GM23338 (cell line): ENCODE results near the gene ADD1. TPM values are rescaled to one million over a fixed set of nuclear protein-coding genes. Genes with fewer than 3 reads are reported as not detected.
A peak's percentile ranks its signal among the peaks of the same experiment; 100 is the strongest.

ENCODE experiments used
- ATAC-seq: fragments of 200-7000 bp; cut with Tn5 transposase; 3 replicates; pipeline ENCODE4 v1.9.1; 2020
- DNase-seq: peaks from one replicate; pipeline ENCODE4 v3.0.0-alpha.2; 2015; ENCODE audit warnings: low spot score
- H2AFZ ChIP-seq: fragments of 200-600 bp; sonication (generic); 2 replicates; pipeline ENCODE4 v1.8.0; 2016; ENCODE audit warnings: antibody characterized with exemption, mild to moderate bottlenecking, moderate library complexity
- H3F3A ChIP-seq: fragments of 200-600 bp; sonication (generic); replicated peaks from 2 replicates; pipeline ENCODE4 v1.8.0; 2017; ENCODE audit warnings: antibody characterized with exemption, mixed run types, low read depth
- H3K27ac ChIP-seq: fragments of 200-600 bp; sonication (generic); 2 replicates; pipeline ENCODE4 v1.6.1; 2016; ENCODE audit warnings: low read depth
- H3K27me3 ChIP-seq: fragments of 200-600 bp; sonication (generic); 2 replicates; pipeline ENCODE4 v1.8.0; 2016; ENCODE audit warnings: mild to moderate bottlenecking, mixed run types, moderate library complexity; ENCODE audit not compliant: insufficient read depth
- H3K36me3 ChIP-seq: fragments of 200-600 bp; sonication (generic); 2 replicates; pipeline ENCODE4 v1.8.0; 2016; ENCODE audit warnings: mild to moderate bottlenecking; ENCODE audit not compliant: insufficient read depth
- H3K4me1 ChIP-seq: fragments of 200-600 bp; sonication (generic); 2 replicates; pipeline ENCODE4 v1.8.0; 2016; ENCODE audit warnings: mild to moderate bottlenecking, moderate library complexity; ENCODE audit not compliant: insufficient read depth
- H3K4me2 ChIP-seq: fragments of 200-600 bp; sonication (generic); 2 replicates; pipeline ENCODE4 v1.7.1; 2017; ENCODE audit warnings: mixed run types
- H3K4me3 ChIP-seq: fragments of 200-600 bp; sonication (generic); 2 replicates; pipeline ENCODE4 v1.6.1; 2016; ENCODE audit warnings: mixed run types
- H3K79me2 ChIP-seq: fragments of 200-600 bp; sonication (generic); replicated peaks from 2 replicates; pipeline ENCODE4 v1.8.0; 2017; ENCODE audit warnings: mild to moderate bottlenecking; ENCODE audit not compliant: insufficient read depth
- H3K9me2 ChIP-seq: fragments of 200-600 bp; sonication (generic); 2 replicates; pipeline ENCODE4 v1.8.0; 2017; ENCODE audit not compliant: insufficient read depth
- H4K20me1 ChIP-seq: fragments of 200-600 bp; sonication (generic); replicated peaks from 2 replicates; pipeline ENCODE4 v1.8.0; 2017; ENCODE audit warnings: mild to moderate bottlenecking; ENCODE audit not compliant: insufficient read depth
- H3K27ac Mint-ChIP-seq: 2 replicates; pipeline ENCODE4 v1.8.0; 2020; ENCODE audit warnings: inconsistent platforms, mild to moderate bottlenecking, moderate library complexity, mixed read lengths
- H3K27me3 Mint-ChIP-seq: 3 replicates; pipeline ENCODE4 v1.8.0; 2022; ENCODE audit warnings: low read depth, mild to moderate bottlenecking, moderate library complexity, mixed read lengths, inconsistent platforms; ENCODE audit not compliant: insufficient read depth, poor library complexity
- H3K36me3 Mint-ChIP-seq: 3 replicates; pipeline ENCODE4 v1.8.0; 2021; ENCODE audit warnings: low read depth, mild to moderate bottlenecking, inconsistent platforms, moderate library complexity, mixed read lengths
- H3K4me1 Mint-ChIP-seq: 3 replicates; pipeline ENCODE4 v1.8.0; 2020; ENCODE audit warnings: mild to moderate bottlenecking, inconsistent platforms, mixed read lengths
- H3K4me3 Mint-ChIP-seq: 3 replicates; pipeline ENCODE4 v1.8.0; 2021; ENCODE audit warnings: moderate library complexity, mild to moderate bottlenecking, inconsistent platforms, mixed read lengths
- H3K9me3 Mint-ChIP-seq: 3 replicates; pipeline ENCODE4 v1.8.0; 2020; ENCODE audit warnings: moderate library complexity, mild to moderate bottlenecking, inconsistent platforms, mixed read lengths
- CREB1 ChIP-seq: fragments of 250-450 bp; sonication (Bioruptor Pico); IDR thresholded peaks from 2 replicates; pipeline ENCODE4 v1.5.0; 2020; ENCODE audit warnings: low read depth, mild to moderate bottlenecking, moderate library complexity
- ETS1 ChIP-seq: IDR thresholded peaks from 2 replicates; pipeline ENCODE4 v1.6.1; 2016; ENCODE audit warnings: antibody characterized with exemption
- EZH2 ChIP-seq: fragments of 200-600 bp; sonication (generic); IDR thresholded peaks from one replicate; pipeline ENCODE4 v1.8.0; 2017; ENCODE audit warnings: antibody characterized with exemption, mild to moderate bottlenecking, low read depth; ENCODE audit not compliant: unreplicated experiment
- EZH2phosphoT487 ChIP-seq: fragments of 200-600 bp; sonication (generic); IDR thresholded peaks from one replicate; pipeline ENCODE4 v1.8.1; 2018; ENCODE audit warnings: antibody characterized with exemption; ENCODE audit not compliant: unreplicated experiment
- NANOG ChIP-seq: IDR thresholded peaks from 2 replicates; pipeline ENCODE4 v1.6.1; 2016; ENCODE audit warnings: antibody characterized with exemption, borderline replicate concordance
- POLR2AphosphoS5 ChIP-seq: IDR thresholded peaks from 2 replicates; pipeline ENCODE4 v1.6.1; 2016; ENCODE audit warnings: antibody characterized with exemption, low read depth
- STAT1 ChIP-seq: IDR thresholded peaks from one replicate; pipeline ENCODE4 v1.6.1; 2016; ENCODE audit warnings: antibody characterized with exemption; ENCODE audit not compliant: unreplicated experiment
- ZNF114 ChIP-seq: fragments of 250-450 bp; sonication (Bioruptor Pico); IDR thresholded peaks from 2 replicates; pipeline ENCODE4 v1.5.0; 2020; ENCODE audit warnings: mild to moderate bottlenecking, moderate library complexity
- ZNF331 ChIP-seq: fragments of 250-450 bp; sonication (Bioruptor Pico); IDR thresholded peaks from 2 replicates; pipeline ENCODE4 v1.5.0; 2020; ENCODE audit warnings: low read depth, mild to moderate bottlenecking, moderate library complexity
- polyA plus RNA-seq: library from polyadenylated mRNA; unstranded; fragments of >200 nt; fragmentation: Nextera tagmentation; extraction: Ambion mirVana; gene quantifications from 2 replicates; pipeline ENCODE4 v1.2.1, GENCODE V29; 2016
- total RNA-seq: library from RNA; depleted of rRNA; stranded (reverse); fragments of >200 nt; shearing (Covaris generic); gene quantifications from 2 replicates; pipeline ENCODE4 v1.2.3, GENCODE V29; 2014
- TF ChIP-seq, protein P1 (sequence below): fragments of 250-450 bp; sonication (Bioruptor Pico); IDR thresholded peaks from 2 replicates; pipeline ENCODE4 v1.5.0; 2020; ENCODE audit warnings: mild to moderate bottlenecking, moderate library complexity
- TF ChIP-seq, protein P2 (sequence below): IDR thresholded peaks from one replicate; pipeline ENCODE4 v1.6.1; 2018; ENCODE audit warnings: antibody characterized with exemption; ENCODE audit not compliant: unreplicated experiment

The ADD1 gene
- total and polyA plus RNA-seq, 2 experiments from 2014 or later: 126 to 144 TPM

DNA sequence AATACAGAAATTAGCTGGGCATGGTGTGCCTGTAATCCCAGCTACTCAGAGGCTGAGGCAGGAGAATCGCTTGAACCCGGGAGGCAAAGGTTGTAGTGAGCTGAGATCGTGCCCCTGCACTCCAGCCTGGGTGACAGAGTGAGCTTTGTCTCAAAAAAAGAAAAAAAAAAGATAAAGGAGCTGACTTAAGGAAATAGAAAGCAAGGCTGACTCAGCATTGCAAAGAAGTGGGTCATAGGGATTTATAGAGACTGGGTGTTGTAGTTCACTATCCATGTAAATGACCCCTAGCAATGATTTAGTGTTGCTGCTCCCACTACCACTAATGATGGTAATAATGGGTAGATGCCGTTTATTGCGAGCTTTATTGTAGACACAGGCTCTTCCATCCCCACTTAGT, 47.6 kb downstream of the ADD1 start:
- Histone ChIP-seq H3K36me3 (peaks cover 13% of the 10 kb centered on the region), H4K20me1 (no peaks in the 10 kb centered on the region; the same call in none of the 2 replicates), H2AFZ (no peak overlapping the region), H3K9me2 (no peaks in the 10 kb centered on the region), H3K4me2 (no peak overlapping the region), H3K27ac (peak overlapping the region; percentile 64; the same call in 1 of the 2 replicates), H3K27me3 (no peaks in the 10 kb centered on the region), H3K4me1 (no peaks in the 10 kb centered on the region), H3F3A (0 out of 2 replicates have a peak, but pooled peaks cover 3% of the 10 kb centered on the region), H3K79me2 (0 out of 2 replicates have a peak, but pooled peaks cover 8% of the 10 kb centered on the region), H3K4me3 (no peak overlapping the region)
- H3K27ac Mint-ChIP-seq: no peak overlapping the region
- H3K4me1 Mint-ChIP-seq: no peaks in the 10 kb centered on the region
- H3K36me3 Mint-ChIP-seq: peaks cover 25% of the 10 kb centered on the region
- DNase-seq (no peak), ATAC-seq (no peak)
- TF ChIP-seq EZH2 (no peak), NANOG (no peak), CREB1 (CRISPR knock-in tag) (no peak), ZNF114 (no peak)
- TF ChIP-seq, protein P1, sequence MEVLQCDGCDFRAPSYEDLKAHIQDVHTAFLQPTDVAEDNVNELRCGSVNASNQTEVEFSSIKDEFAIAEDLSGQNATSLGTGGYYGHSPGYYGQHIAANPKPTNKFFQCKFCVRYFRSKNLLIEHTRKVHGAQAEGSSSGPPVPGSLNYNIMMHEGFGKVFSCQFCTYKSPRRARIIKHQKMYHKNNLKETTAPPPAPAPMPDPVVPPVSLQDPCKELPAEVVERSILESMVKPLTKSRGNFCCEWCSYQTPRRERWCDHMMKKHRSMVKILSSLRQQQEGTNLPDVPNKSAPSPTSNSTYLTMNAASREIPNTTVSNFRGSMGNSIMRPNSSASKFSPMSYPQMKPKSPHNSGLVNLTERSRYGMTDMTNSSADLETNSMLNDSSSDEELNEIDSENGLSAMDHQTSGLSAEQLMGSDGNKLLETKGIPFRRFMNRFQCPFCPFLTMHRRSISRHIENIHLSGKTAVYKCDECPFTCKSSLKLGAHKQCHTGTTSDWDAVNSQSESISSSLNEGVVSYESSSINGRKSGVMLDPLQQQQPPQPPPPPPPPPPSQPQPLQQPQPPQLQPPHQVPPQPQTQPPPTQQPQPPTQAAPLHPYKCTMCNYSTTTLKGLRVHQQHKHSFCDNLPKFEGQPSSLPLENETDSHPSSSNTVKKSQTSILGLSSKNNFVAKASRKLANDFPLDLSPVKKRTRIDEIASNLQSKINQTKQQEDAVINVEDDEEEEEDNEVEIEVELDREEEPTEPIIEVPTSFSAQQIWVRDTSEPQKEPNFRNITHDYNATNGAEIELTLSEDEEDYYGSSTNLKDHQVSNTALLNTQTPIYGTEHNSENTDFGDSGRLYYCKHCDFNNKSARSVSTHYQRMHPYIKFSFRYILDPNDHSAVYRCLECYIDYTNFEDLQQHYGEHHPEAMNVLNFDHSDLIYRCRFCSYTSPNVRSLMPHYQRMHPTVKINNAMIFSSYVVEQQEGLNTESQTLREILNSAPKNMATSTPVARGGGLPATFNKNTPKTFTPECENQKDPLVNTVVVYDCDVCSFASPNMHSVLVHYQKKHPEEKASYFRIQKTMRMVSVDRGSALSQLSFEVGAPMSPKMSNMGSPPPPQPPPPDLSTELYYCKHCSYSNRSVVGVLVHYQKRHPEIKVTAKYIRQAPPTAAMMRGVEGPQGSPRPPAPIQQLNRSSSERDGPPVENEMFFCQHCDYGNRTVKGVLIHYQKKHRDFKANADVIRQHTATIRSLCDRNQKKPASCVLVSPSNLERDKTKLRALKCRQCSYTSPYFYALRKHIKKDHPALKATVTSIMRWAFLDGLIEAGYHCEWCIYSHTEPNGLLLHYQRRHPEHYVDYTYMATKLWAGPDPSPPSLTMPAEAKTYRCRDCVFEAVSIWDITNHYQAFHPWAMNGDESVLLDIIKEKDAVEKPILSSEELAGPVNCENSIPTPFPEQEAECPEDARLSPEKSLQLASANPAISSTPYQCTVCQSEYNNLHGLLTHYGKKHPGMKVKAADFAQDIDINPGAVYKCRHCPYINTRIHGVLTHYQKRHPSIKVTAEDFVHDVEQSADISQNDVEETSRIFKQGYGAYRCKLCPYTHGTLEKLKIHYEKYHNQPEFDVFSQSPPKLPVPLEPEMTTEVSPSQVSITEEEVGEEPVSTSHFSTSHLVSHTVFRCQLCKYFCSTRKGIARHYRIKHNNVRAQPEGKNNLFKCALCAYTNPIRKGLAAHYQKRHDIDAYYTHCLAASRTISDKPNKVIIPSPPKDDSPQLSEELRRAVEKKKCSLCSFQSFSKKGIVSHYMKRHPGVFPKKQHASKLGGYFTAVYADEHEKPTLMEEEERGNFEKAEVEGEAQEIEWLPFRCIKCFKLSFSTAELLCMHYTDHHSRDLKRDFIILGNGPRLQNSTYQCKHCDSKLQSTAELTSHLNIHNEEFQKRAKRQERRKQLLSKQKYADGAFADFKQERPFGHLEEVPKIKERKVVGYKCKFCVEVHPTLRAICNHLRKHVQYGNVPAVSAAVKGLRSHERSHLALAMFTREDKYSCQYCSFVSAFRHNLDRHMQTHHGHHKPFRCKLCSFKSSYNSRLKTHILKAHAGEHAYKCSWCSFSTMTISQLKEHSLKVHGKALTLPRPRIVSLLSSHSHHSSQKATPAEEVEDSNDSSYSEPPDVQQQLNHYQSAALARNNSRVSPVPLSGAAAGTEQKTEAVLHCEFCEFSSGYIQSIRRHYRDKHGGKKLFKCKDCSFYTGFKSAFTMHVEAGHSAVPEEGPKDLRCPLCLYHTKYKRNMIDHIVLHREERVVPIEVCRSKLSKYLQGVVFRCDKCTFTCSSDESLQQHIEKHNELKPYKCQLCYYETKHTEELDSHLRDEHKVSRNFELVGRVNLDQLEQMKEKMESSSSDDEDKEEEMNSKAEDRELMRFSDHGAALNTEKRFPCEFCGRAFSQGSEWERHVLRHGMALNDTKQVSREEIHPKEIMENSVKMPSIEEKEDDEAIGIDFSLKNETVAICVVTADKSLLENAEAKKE (CRISPR knock-in tag): no peak
- no peak overlapping the region for H3K4me3 Mint-ChIP-seq
- no peaks in the 10 kb centered on the region for H3K9me3 Mint-ChIP-seq
- H3K27me3 Mint-ChIP-seq: no peaks in the 10 kb centered on the region

GRCh38 chr4:2893772-2894171, 50.1 kb downstream of the ADD1 start:
- Mint-ChIP-seq H3K4me3 (no peak overlapping the region), H3K36me3 (peaks cover 40% of the 10 kb centered on the region), H3K27ac (no peak overlapping the region), H3K9me3 (no peaks in the 10 kb centered on the region), H3K4me1 (no peaks in the 10 kb centered on the region), H3K27me3 (no peaks in the 10 kb centered on the region)
- no peaks in the 10 kb centered on the region; the same call in none of the 2 replicates for H4K20me1 ChIP-seq
- no peak overlapping the region for H3K4me3 ChIP-seq
- no peak overlapping the region for H2AFZ ChIP-seq
- H3K4me2 ChIP-seq: no peak overlapping the region
- H3K9me2 ChIP-seq: no peaks in the 10 kb centered on the region
- ATAC-seq: no peak
- 0 out of 2 replicates have a peak, but pooled peaks cover 3% of the 10 kb centered on the region for H3F3A ChIP-seq
- H3K79me2 ChIP-seq: 0 out of 2 replicates have a peak, but pooled peaks cover 8% of the 10 kb centered on the region
- DNase-seq: no peak
- peaks cover 22% of the 10 kb centered on the region for H3K36me3 ChIP-seq
- H3K27ac ChIP-seq: no peak overlapping the region
- H3K4me1 ChIP-seq: no peaks in the 10 kb centered on the region
- H3K27me3 ChIP-seq: no peaks in the 10 kb centered on the region
- TF ChIP-seq, protein P2, sequence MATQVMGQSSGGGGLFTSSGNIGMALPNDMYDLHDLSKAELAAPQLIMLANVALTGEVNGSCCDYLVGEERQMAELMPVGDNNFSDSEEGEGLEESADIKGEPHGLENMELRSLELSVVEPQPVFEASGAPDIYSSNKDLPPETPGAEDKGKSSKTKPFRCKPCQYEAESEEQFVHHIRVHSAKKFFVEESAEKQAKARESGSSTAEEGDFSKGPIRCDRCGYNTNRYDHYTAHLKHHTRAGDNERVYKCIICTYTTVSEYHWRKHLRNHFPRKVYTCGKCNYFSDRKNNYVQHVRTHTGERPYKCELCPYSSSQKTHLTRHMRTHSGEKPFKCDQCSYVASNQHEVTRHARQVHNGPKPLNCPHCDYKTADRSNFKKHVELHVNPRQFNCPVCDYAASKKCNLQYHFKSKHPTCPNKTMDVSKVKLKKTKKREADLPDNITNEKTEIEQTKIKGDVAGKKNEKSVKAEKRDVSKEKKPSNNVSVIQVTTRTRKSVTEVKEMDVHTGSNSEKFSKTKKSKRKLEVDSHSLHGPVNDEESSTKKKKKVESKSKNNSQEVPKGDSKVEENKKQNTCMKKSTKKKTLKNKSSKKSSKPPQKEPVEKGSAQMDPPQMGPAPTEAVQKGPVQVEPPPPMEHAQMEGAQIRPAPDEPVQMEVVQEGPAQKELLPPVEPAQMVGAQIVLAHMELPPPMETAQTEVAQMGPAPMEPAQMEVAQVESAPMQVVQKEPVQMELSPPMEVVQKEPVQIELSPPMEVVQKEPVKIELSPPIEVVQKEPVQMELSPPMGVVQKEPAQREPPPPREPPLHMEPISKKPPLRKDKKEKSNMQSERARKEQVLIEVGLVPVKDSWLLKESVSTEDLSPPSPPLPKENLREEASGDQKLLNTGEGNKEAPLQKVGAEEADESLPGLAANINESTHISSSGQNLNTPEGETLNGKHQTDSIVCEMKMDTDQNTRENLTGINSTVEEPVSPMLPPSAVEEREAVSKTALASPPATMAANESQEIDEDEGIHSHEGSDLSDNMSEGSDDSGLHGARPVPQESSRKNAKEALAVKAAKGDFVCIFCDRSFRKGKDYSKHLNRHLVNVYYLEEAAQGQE: no peak
- TF ChIP-seq EZH2phosphoT487 (no peak), ZNF114 (no peak), ZNF331 (CRISPR knock-in tag) (no peak), NANOG (no peak), STAT1 (no peak), EZH2 (no peak), ETS1 (no peak), CREB1 (CRISPR knock-in tag) (no peak), POLR2AphosphoS5 (no peak)
